HG03442 (cell line): ENCODE results near the gene SEC62.

Source experiments
- ATAC-seq: cut with Tn5 transposase; IDR thresholded peaks from one replicate; pipeline ENCODE4 v1.9.1; 2021; ENCODE audit warnings: mild to moderate bottlenecking, moderate library complexity; ENCODE audit not compliant: unreplicated experiment

The SEC62 gene

DNA sequence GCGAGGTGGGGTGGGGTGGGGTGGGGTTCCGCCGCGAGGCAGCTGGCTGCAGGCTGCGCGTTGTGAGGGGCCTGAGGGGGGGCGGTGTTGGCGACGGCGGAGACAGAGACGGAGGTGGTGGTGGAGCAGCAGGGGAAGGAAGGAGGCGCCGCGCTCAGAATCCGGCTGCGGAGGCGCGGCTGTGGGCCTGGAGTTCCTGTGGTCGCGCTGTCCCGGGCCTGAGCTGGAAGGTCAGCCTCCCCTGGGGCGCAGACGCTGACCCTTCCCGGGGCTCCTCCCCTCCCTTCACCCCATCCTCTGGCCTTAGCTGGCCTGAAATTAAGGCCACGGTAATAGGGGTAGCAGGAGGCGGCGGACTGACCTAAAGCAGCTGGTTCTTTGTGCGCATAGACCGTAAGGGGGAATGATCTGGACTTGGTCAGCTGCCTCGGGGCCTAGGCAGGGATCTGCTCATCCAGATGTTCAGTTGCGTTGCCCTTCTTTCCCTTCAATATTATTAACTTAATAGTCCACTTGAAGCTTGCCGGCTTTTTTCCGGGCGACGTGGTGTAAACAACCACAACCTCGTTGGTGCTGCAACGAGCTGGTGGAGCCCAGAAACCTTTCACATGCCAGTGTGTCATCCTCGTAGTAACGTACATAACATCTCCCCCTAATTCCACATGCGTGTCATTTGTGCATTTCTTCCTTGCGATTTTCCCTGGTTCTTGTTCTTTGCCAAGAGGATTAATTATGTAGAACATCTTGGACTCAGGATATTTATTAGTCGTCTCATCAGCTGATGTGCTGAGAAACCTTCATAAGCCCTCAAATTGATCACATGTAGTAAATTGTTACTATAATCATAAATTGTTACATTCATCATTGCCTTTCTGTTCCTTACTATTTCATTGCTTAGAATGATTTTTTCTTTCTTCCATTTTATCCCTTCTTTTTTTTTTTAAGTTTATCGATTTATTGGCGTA lies 626 bp downstream of the SEC62 start:
- peak; percentile 27 for ATAC-seq

- ATAC-seq = no peak
Observed at GRCh38 chr3:169968224-169968885, 1.7 kb downstream of the SEC62 start.

DNA sequence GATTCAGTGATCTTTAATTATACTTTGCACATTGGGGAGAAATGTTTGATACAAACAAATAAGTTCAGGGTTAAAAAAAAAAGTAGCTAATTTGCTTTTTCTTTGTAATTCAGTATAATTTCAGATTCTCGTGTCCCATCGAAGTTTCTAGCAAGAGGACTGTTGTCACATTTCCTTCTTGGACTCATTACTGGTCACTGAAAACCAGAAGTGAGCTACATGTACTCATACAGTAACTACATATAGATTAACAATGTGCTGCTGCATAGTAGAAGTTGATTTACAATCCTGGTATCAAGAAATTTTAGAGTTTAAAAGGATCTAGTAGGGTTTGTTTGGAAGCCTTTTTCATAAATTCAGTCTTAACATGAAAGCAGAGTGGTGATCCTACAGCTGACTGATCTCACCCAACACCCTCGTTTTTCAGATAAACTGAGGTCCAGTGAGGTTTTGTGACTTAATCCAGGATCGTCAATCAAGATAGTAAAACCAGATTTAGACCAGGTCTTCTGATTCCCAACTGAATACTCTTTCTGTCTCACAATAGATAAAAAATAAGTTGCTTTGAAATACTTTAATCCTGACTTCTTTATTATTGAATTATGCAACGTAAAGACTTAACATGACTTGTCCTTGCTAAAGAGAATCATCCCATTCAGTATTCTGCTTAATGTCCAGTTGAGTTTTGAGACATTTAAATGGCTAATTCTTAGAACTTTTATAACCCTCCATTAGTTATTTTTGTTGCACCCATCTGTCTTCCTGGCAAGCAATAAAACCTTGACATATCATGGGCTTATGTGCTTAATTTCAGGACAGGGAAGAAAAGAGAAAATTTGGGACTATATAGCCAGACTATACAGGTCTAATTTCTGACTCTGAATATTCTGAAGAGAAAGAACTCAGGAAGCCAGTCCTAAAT lies 2.8 kb downstream of the SEC62 start:
- no peak for ATAC-seq

- no peak for ATAC-seq
Observed at GRCh38 chr3:169970847-169971246, 4.2 kb downstream of the SEC62 start.

DNA sequence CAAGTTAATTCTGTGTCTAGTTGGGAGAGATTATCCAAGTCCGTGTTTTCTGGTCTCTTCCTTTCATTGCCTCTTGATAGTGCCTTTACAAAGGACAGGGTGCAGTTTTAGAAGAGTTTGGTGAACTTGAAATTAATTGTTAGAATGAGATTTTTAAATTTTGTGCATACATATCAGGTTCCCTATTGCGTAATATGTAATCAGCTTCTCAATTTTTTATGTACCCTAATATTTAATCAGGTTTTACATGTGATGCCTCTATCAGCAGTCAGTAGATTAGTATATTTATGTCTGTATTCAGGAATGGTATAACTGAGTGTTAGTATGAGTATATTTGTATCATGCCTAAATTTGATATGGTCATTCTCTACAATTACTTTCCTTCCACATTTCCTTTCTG lies 4.9 kb downstream of the SEC62 start:
- ATAC-seq = no peak

GRCh38 chr3:169980055-169980454 lies 13.4 kb downstream of the SEC62 start:
- ATAC-seq = no peak

DNA sequence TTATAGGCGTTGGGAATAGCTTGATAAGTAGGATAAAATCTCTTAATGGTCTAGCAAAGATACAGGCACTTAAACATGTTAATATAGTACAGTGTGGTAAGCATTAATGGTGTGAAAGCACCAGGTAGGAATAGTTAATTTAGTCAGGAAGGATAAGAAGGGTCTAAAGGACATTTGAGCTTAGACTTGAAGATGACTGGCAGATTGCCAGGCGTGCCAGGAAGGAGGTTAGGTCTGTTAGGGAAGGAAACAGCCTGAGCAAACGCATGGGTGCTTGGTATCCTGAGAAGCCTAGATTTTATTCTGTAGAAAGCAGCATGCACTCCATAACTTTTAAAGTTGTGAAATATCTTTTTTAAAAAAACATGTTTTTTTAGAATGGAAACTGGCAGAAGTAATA lies 17.7 kb downstream of the SEC62 start:
- ATAC-seq = no peak

DNA sequence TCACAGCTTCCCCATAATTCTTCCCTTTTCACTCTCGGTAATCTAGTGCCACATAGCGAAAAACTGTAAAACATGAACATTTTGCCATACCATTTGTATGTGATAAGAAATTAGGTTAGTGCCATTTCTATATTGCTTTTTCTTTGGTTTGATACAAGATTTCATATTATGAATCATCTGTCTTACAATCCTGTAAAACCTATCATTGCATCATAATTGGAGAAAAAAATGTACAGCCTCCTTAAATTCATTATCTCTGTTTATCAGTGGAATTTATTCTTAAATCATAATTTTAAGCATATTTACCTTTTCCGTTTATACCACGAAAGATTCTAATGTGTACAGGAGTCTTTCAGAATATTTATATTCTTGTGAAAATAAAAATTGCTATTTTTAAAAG lies 23.8 kb downstream of the SEC62 start:
- no peak for ATAC-seq

GRCh38 chr3:169992156-169992555 lies 25.5 kb downstream of the SEC62 start:
- no peak for ATAC-seq

DNA sequence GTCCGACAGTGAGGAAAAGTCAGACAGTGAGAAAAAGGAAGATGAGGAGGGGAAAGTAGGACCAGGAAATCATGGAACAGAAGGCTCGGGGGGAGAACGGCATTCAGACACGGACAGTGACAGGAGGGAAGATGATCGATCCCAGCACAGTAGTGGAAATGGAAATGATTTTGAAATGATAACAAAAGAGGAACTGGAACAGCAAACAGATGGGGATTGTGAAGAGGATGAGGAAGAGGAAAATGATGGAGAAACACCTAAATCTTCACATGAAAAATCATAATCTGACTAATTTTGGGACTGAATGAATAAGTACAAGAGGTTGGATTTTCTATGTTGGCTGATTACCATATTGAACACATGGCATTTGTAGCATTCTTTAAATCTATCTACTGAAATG lies 26.2 kb downstream of the SEC62 start:
- no peak for ATAC-seq

- no peak for ATAC-seq
Observed at GRCh38 chr3:169993761-169994160, 27.2 kb downstream of the SEC62 start.

GRCh38 chr3:169996063-169996462 lies 29.5 kb downstream of the SEC62 start:
- no peak for ATAC-seq

DNA sequence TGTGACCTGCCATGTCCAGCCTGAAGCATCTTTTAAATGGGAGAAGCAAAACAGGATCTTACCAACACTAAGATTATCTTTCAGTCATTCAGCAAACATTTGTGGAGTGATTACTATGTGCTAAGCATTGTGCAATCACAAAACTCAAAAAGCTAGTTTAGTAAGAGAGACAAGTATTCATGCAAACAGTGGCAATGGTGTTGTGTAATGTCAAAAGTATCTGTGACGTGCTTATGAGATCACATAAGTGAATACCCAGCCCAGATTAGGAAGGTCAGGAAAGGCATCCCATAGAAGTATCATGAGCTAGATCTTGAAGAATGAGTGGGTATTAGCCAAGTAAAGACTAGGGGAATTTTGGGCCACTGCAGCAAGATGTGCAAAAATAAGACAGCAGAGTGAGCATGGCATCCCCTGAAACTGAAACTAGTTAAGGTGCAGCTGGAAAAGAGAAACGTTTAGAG lies 32.1 kb downstream of the SEC62 start:
- no peak for ATAC-seq

GRCh38 chr3:169999433-169999832 lies 32.8 kb downstream of the SEC62 start:
- peak; percentile 98 for ATAC-seq

GRCh38 chr3:170000051-170000450 lies 33.4 kb downstream of the SEC62 start:
- ATAC-seq = no peak

- no peak for ATAC-seq
Observed at GRCh38 chr3:170002231-170002630, 35.6 kb downstream of the SEC62 start.

GRCh38 chr3:170002879-170003278 lies 36.3 kb downstream of the SEC62 start:
- no peak for ATAC-seq

- ATAC-seq = no peak
Observed at GRCh38 chr3:170003881-170004356, 37.3 kb downstream of the SEC62 start.

GRCh38 chr3:170007031-170007663 lies 40.5 kb downstream of the SEC62 start:
- peak; percentile 85 for ATAC-seq

DNA sequence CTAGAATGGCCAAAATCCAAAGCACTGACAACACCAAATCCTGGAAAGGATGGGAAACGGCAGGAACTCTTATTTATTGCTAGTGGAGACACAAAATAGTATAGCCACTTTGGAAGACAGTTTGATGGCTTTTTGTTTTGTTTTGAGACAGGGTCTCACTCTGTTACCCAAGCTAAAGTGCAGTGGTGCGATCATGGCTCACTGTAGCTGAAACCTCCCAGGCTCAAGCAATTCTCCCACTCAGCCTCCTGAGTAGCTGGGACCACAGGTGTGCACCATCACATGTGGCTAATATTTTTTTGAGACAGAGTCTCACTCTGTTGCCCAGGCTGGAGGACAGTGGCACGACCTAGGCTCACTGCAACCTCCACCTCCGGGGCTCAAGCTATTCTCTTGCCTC lies 43.9 kb downstream of the SEC62 start:
- no peak for ATAC-seq
